Testis (tissue), 2 donors: ENCODE data around the gene LAP3.

Source experiments
- POLR2A ChIP-seq: fragments of 450-650 bp; IDR thresholded peaks from one replicate; pipeline ENCODE4 v1.6.1; 2017; ENCODE audit warnings: antibody characterized with exemption, mild to moderate bottlenecking, moderate library complexity
- TF ChIP-seq, protein P1 (sequence below), 3 experiments: fragments of 450-650 bp in 2 of 3; fragments of 200-600 bp in 1 of 3; sonication (generic) in 1 of 3; IDR thresholded peaks; one replicate each; pipeline ENCODE4 v1.5.1; 2016 to 2019; ENCODE audit warnings: antibody characterized with exemption in 3 of 3, mild to moderate bottlenecking in 2 of 3, moderate library complexity in 1 of 3

DNA sequence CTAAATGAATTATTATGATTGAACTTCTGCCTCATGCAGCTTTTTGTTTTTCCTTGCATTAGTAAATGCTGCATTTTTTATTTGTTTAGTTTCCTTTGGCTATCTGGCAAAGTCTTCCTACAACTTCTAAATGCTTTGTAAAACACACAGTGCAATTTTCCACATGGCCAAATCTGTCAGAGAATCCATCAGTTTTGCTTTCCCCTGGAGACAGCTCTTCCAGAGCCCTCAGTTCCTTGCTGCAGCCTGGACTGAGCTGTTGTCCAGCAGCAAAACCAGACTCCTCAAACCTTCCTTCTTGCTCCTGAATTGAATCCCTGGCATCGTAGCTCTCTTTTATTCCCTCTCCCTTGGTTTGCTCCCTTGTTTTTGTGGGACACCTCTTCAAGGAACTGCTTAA lies 80.1 kb downstream of the LAP3 start:
- TF ChIP-seq POLR2A = no peak
- TF ChIP-seq, protein P1, sequence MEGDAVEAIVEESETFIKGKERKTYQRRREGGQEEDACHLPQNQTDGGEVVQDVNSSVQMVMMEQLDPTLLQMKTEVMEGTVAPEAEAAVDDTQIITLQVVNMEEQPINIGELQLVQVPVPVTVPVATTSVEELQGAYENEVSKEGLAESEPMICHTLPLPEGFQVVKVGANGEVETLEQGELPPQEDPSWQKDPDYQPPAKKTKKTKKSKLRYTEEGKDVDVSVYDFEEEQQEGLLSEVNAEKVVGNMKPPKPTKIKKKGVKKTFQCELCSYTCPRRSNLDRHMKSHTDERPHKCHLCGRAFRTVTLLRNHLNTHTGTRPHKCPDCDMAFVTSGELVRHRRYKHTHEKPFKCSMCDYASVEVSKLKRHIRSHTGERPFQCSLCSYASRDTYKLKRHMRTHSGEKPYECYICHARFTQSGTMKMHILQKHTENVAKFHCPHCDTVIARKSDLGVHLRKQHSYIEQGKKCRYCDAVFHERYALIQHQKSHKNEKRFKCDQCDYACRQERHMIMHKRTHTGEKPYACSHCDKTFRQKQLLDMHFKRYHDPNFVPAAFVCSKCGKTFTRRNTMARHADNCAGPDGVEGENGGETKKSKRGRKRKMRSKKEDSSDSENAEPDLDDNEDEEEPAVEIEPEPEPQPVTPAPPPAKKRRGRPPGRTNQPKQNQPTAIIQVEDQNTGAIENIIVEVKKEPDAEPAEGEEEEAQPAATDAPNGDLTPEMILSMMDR (IDR thresholded peaks at IDR 0.05) = no peak
